HG03095 (cell line): ENCODE measurements around the gene PRSS12.
"Not testable (repeated sequence)": the region's sequence is repeated elsewhere in the genome, so short reads cannot be mapped to it uniquely, and the experiment has no call there.

Experiments
- ATAC-seq: cut with Tn5 transposase; IDR thresholded peaks from one replicate; pipeline ENCODE4 v1.9.1; 2021; ENCODE audit warnings: moderate library complexity; ENCODE audit not compliant: unreplicated experiment

PRSS12 gene

GRCh38 chr4:118352843-118353533, at the start of gene PRSS12:
Gene PRSS12, minus strand, starts transcription at chr4:118353003. Its CDS starts 283 bp downstream, at chr4:118352720.
- ATAC-seq = peak; percentile 99

DNA sequence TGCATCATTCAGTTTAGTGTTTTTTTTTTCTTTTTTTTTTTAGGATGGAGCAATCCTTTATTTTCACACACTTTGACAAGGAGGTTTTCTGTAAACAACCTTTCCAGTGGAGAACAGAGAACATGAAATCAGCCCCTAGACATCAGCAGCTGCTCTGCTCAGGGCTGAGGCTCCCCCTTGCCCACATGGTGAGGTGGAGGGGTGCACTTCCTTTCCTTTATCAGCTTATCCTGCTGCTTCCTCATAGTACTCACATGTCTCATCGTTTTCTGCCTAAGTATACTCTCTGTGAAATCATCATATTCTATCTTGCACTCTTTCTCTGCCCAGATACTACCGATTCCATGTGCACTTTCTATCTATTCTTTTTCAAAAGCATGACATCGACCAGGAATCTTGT, 47.6 kb upstream of the PRSS12 start:
- no peak for ATAC-seq

DNA sequence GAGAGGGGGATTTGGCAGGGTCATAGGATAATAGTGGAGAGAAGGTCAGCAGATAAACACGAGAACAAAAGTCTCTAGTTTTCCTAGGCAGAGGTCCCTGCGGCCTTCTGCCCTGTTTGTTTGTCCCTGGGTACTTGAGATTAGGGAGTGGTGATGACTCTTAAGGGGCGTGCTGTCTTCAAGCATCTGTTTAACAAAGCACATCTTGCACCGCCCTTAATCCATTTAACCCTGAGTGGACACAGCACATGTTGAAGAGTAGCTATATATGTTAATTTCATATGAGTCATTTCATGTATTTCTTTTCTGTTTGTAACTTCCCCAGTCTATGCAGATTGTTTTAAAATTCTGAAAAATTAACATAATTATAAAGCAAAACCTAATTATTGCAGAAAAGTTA, 47.1 kb upstream of the PRSS12 start:
- not testable (repeated sequence) for ATAC-seq

- ATAC-seq = peak; percentile 83
Measured at GRCh38 chr4:118398226-118399090, 45.7 kb upstream of the PRSS12 start.

DNA sequence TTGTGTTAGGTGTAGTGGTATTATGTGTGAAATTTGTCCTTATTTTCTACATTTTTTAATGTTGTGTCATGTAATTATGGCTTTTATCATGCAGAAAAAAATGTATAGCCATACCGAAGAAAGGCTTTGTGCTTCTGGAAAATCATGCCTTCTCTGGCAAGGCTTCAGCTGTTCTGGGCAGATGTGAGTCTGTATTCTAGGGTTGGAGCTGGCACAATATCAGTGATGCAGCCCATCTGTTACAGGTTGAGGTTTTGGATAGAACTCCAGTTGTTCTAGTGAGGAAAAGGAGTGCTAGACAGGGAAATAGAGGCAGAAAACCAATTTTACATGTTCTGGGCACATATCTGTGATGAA, 44.8 kb upstream of the PRSS12 start:
- no peak for ATAC-seq

DNA sequence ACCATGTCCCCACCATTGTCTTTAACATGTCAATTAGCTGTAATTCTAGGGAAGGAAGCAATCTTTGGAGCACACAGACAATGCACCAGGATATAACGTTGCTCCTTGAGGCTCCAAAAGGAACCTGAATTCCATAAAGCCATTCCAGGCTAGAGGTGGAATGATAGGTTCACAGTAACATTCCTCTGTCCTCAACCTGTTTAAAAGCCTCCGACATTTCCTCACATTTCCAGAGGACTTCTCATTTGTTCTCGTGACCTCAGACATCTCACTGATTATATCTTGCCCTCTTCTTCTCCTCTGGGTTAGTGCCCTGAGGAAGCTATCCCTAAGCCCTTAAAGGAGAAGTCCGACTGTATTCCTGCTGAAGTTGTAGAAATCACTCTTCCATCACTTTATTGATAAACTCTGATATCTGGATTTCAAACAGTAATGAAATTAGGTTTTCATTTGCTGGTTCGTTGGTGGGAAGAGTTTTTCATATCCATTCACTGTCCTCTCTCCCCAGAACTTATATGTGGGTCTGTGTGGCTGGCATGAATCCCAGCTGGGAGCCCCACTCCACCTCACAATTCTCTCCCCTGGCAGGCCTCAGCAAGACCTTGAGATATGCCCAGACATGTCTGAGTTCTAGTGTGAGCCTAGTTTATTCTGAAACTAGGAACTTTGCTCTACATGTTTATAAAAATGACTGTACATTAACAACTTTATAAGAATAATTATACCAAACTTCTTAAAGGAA, 44.2 kb upstream of the PRSS12 start:
- ATAC-seq = no peak

GRCh38 chr4:118395057-118395644, 42.3 kb upstream of the PRSS12 start:
- no peak for ATAC-seq

DNA sequence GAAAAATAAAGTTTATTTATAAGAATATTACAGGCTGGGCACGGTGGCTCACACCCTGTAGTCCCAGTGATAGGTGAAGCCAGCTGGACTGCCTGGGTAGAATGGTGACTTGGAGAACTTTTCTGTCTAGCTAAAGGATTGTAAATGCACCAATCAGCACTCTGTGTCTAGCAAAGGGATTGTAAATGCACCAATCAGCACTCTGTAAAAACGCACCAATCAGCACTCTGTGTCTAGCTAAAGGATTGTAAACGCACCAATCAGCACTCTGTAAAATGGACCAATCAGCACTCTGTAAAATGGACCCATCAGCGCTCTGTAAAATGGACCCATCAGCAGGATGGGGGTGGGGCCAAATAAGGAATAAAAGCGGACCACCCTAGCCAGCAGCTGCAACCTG, 39.7 kb upstream of the PRSS12 start:
- ATAC-seq = not testable (repeated sequence)

DNA sequence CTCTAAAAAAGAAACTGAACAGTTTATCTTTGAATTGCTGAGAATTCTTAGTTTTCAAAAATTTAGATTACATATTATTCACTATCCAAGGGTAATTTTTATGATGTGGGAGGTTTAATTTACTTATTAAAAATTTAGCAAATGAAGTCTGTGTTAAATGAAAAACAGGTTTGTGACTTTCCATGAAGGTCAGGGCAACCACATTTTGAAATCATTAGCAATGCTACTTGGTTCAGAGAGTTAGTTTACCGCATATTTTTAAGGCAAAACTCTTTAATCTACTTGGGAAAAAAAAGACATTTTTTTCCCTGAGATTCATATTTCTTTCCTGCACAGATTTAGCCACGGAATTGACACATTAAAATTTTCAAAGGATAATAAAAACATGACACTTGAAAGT, 37.3 kb upstream of the PRSS12 start:
- no peak for ATAC-seq

GRCh38 chr4:118389721-118390120, 36.9 kb upstream of the PRSS12 start:
- no peak for ATAC-seq

DNA sequence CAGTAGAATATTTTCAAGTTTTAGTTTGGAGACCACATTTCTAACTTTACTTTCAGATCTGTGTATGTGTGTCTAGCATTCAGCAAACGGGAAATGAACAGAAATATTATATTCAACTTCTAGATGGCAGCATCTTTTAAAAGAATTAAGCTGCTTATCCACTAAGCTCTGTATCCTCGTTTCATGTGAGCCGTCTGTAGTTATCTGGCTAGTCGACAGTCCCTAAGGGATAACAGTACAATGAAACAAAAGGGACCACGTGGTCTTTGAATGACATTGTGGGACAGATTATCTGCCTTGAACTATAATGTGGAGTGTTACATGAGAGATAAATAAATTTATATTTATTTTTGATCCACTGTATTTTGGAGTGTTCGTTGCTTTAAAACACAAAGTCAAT, 35.8 kb upstream of the PRSS12 start:
- ATAC-seq = no peak

- ATAC-seq = no peak
Measured at GRCh38 chr4:118381902-118382301, 29.1 kb upstream of the PRSS12 start.

- no peak for ATAC-seq
Measured at GRCh38 chr4:118373614-118374255, 20.9 kb upstream of the PRSS12 start.

DNA sequence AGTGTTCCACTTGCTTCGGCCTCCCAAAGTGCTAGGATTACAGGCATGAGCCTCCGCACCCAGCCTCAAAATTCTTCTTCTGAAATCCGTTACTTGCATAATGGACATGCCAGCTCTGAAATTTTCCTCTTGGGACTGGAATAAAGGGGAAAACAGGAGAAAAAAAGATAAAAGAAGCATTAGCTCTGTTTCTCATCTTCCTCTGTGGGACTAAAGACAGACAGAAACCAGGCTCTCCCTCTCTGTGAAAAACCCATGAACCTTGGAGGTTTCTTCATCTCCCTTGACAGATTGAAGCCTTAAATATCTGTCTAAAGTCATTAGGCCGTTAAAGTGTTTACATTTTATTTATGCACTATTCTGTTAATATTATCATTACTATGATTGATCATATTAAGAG, 19.4 kb upstream of the PRSS12 start:
- ATAC-seq = no peak

DNA sequence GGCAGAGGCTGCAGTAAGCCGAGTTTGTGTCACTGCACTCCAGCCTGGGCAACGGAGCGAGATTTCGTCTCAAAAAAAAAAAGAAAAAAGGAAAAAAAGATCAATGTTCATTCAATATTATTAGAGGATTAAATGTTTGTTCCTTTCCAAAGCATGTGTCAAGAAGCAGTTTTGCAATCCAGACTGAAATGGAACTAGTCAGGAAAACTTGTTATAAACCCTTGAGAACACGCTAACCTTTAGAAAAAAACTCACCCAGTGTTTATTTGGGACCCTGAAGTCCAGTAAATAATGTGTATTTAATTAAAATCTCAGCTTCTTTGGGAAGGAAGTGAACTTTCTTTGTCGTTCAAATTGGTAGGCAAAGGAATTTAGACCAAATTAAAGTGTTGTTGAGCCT, 16.4 kb upstream of the PRSS12 start:
- no peak for ATAC-seq

- ATAC-seq = no peak
Measured at GRCh38 chr4:118367872-118368271, 15.1 kb upstream of the PRSS12 start.

DNA sequence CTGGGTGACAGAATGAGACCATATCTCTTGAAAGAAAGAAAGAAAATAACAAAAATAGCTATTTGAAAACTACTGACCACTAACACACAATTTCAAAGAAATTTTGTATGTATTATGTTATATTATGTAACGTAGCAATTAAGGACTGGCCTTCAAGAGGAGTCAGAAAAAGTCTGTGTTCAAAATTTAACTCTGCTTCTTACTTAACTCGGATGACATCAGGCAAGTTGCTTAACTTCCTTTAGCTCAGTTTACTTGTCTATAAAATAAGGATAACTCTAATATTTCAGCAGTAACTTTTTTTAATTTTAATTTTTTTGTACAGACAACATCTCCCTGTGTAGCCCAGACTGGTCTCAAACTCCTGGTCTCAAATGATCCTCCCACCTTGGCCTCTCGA, 14.6 kb upstream of the PRSS12 start:
- ATAC-seq = no peak

DNA sequence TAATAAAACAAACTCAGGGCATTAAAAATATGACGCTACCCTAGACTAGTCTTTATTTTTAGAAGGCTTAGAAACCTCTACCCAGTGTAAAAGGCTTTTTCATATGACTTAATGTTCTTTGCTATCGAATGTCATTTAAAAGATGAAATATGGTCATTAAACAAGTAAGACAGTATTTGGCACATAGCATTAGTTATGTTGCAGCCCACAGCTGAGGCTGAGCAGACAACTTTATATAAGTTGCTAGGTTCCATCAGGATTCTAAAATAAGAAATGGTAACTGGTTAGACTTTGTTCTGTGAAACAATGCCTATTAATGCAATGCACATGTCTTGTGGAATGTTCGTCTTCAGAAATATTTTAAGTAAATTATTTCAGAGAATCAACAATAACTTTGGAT, 10.4 kb upstream of the PRSS12 start:
- ATAC-seq = no peak

DNA sequence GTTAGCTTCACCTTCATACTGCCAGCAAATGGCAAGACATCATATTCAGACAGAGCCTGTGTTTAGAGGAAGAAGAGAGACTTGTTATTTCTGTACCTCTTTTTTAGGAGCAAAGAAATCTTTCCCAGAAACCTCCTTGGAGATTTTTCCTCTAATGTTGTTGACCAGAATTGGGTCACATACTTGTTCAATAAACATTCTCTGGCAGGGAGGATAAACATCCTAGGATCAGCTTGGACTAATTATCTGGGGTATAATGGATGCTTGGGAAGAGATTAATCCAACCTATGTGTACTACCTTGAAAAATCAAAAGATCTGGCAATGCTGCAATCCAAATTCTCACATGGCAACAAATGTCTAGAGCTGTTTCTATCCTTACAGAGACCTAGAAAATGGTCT, 8.4 kb upstream of the PRSS12 start:
- no peak for ATAC-seq

- ATAC-seq = no peak
Measured at GRCh38 chr4:118360106-118360505, 7.3 kb upstream of the PRSS12 start.

- no peak for ATAC-seq
Measured at GRCh38 chr4:118357601-118358000, 4.8 kb upstream of the PRSS12 start.
